Adrenal gland (tissue), 5 donors: ENCODE measurements around the gene MRPL41.
"Not testable (repeated sequence)": the region's sequence is repeated elsewhere in the genome, so short reads cannot be mapped to it uniquely, and the experiment has no call there.

Source experiments
- CTCF ChIP-seq, 6 experiments: fragments of 450-650 bp in 4 of 6; fragments of 200-600 bp in 2 of 6; sonication (generic) in 1 of 6; IDR thresholded peaks; 1 replicate in 5 of 6; 2 replicates in 1 of 6; pipeline versions ENCODE4 v1.5.1 to v1.8.0; 2016 to 2021; ENCODE audit warnings: antibody characterized with exemption in 6 of 6, mild to moderate bottlenecking in 2 of 6, moderate library complexity in 1 of 6
- POLR2A ChIP-seq, 2 donors: fragments of 450-650 bp; IDR thresholded peaks; one replicate each; pipeline ENCODE4 v1.6.1; 2017; ENCODE audit warnings: antibody characterized with exemption in 2 of 2, mild to moderate bottlenecking in 2 of 2, moderate library complexity in 1 of 2
- donor health status: DM: no; HTN: no; CAD: no.

GRCh38 chr9:137550958-137551263 is 768 bp upstream of the MRPL41 start:
- not testable (repeated sequence) for TF ChIP-seq CTCF, POLR2A (IDR thresholded peaks at IDR 0.05)
